ENCODE data around the gene KRT7.

- TF ChIP-seq CTCF (conservative IDR thresholded peaks at IDR 0.05; ENCODE audit: low read length) (no peak), EZH2phosphoT487 (IDR thresholded peaks at IDR 0.05; ENCODE audit: borderline replicate concordance) (no peak)
These were observed 4.7 kb upstream of the KRT7 start for GRCh38 chr12:52228366-52228765.

Data from Loucy (cell line).